Liver (tissue), 3 donors: Measurements from ENCODE around the gene SPCS3.

Experiments used
- CTCF ChIP-seq: fragments of 150-350 bp; IDR thresholded peaks from 2 replicates; pipeline ENCODE4 v1.5.1; 2017; ENCODE audit warnings: improper control_type of control experiment, low read depth, low read length; ENCODE audit not compliant: missing input control
- JUND ChIP-seq, 2 donors: IDR thresholded peaks; 2 replicates each; pipeline ENCODE4 v1.6.1; 2016; ENCODE audit warnings: antibody characterized with exemption in 2 of 2
- REST ChIP-seq: IDR thresholded peaks from 2 replicates; pipeline ENCODE4 v1.6.1; 2016; ENCODE audit warnings: antibody characterized with exemption, mild to moderate bottlenecking
- RXRA ChIP-seq, 2 donors: IDR thresholded peaks; 2 replicates each; pipeline ENCODE4 v1.6.1; 2017 to 2018; ENCODE audit warnings: antibody characterized with exemption in 2 of 2, mild to moderate bottlenecking in 1 of 2
- TAF1 ChIP-seq: conservative IDR thresholded peaks from 2 replicates; pipeline ENCODE4 v1.6.1; 2016; ENCODE audit warnings: antibody characterized with exemption, mild to moderate bottlenecking
- donor health status: healthy.
- donor health status: healthy.

- TF ChIP-seq CTCF (no peak), RXRA (IDR thresholded peaks at IDR 0.05) (no peak), REST (no peak), JUND (IDR thresholded peaks at IDR 0.05) (no peak), TAF1 (no peak)
Measured at GRCh38 chr4:176306837-176307665, 12.7 kb upstream of the SPCS3 start.
